Dedifferentiated amniotic fluid mesenchymal stem cell (primary cell): ENCODE results near the gene ZNF311.
"Not testable (repeated sequence)": the region's sequence is repeated elsewhere in the genome, so short reads cannot be mapped to it uniquely, and the experiment has no call there.

Experiments used
- DNase-seq: peaks from one replicate; pipeline ENCODE4 v3.0.0-alpha.2; 2016; ENCODE audit errors: extremely low spot score

The ZNF311 gene

DNA sequence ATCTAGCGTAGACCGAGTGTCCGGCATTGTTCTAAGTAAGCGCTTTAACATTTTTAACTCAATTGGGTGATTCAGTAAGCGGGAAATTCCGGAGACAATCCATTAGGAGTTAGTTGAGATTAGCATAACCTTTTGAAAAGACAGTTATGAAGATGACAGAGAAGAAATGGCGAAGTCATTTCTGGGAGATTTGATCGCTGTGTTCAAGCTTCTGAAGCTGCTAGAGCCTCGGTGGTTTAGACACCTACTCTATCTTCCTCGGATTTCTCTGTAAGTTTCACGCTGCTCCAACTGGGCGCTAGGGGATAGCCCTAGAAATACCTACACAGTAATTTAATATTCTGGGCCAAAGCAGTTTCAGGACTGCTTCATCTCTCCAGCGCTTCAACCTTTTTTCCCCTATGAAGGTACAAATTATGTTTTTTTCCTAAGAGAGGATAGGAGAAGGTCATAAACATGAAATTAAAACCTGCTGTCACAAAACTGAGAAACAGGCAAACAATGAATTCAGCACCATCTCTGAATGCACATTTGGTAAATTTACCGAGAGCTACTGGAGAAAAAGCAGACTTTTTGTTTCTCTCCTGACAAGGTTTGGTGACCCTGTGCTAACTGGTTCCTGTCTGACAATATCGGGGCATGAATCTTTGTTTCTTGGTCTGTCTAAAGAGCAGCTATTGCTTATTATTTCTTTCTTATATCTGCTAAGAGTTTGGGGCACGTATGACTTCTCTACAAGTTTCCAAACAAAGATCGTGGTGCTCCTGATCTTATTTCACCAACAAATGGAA lies 22.4 kb downstream of the ZNF311 start:
- peak; percentile 22 for DNase-seq

- DNase-seq, result peak; percentile 79
These were observed 23.2 kb downstream of the ZNF311 start for GRCh38 chr6:28981833-28982475.

DNA sequence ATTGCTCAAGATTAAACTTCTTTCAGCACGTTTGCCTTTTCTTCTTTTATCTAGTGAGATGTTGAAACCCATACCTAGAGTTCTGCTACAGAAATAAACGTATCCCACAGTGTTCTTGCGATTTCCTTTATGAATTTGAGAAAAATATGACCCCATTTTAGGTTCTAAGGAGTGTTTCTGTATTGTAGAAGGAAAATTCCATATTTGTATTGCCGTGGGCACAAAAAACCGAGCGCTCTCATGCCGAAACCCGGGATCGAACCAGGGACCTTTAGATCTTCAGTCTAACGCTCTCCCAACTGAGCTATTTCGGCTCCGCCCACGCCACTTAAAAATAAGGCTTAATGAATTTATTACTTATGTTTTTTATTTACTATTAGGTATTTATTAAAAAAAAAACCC lies 23.7 kb downstream of the ZNF311 start:
- DNase-seq, result peak; percentile 84

- peak; percentile 80 for DNase-seq
These were observed 24.2 kb downstream of the ZNF311 start for GRCh38 chr6:28980852-28981430.

GRCh38 chr6:28980137-28980851 lies 24.8 kb downstream of the ZNF311 start:
- no peak for DNase-seq

DNA sequence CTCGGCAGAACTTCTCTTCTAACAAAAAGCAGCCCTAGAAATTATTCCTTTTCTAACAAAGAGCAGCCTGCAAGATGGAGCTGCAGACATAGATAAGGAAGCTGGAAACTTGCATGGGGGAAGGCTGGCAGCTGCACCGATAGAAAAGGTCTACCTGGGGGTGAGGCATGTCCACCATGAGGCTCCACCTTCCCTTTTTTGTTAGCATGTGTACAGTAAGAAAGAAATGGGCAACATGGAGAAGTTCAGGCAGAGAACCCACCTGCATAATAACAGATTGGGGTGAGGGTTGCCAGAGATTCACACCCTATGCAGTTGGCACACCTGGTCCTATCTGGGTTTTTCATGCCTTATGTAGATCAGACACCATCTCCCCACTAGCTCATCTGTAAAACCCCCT lies 25.4 kb downstream of the ZNF311 start:
- DNase-seq, result no peak

DNA sequence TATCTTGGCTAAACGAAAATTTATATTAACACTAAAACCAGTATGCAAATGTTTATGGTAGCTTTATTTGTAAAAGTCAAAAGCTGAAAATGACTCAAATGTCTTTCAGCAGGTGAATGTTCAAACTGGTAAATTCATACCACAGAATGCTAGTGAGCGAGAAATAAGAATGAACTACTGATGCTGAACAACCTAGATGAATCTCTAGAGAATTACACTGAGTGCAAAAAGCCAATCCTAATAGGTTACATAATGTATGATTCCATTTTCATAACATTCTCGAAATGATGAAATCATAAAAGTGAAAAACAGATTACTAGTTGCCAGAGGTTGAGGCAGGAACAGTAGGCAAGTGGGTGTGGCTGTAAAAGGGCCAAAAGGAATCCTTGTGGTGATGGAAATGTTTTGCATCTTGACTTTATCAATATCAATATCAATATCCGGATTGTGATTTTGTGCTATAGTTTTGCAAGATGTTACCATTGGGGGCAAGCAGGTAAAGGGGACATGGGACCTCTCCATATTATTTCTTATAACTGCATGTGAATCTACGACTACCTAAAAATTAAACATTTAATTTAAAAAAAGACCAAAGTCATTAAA lies 26.1 kb downstream of the ZNF311 start:
- DNase-seq, result no peak

DNA sequence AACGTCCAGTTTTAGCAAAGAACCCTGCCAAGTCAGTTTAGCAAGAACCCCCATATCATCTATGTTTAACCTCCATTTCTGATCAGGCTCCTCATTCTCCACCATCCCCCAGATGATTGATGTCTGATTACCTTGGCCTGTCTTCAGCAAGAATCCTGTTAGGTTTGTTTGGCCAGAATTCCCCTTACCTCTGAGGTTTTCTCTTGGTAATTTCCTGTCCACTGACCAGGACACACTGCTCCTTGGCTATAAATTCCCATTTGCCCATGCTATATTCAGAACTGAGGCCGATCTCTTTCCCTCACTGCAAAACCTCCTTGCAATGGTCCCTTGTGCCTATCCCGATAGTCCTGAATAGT lies 27.0 kb downstream of the ZNF311 start:
- DNase-seq, result no peak

- DNase-seq, result no peak
These were observed 27.6 kb downstream of the ZNF311 start for GRCh38 chr6:28977341-28978132.

GRCh38 chr6:28976677-28977076 lies 28.4 kb downstream of the ZNF311 start:
- no peak for DNase-seq

DNA sequence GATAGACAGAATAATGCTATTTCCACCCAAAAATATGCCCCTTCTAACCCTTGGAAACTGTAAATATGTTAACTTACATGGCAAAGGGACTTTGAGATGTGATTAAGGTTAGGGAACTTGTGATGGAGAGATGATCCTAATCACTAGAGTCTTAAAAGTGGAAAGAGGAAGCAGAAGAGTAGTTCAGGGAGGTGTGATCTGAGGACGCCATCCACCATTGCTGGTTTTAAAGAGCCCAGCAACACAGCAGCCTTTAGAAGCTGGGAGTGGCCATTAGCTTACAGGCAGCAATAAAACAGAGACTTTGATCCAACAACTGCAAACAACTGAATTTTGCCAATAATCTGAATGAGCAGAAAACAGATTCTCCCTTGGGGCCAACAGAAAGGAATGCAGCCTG lies 30.6 kb downstream of the ZNF311 start:
- no peak for DNase-seq

DNA sequence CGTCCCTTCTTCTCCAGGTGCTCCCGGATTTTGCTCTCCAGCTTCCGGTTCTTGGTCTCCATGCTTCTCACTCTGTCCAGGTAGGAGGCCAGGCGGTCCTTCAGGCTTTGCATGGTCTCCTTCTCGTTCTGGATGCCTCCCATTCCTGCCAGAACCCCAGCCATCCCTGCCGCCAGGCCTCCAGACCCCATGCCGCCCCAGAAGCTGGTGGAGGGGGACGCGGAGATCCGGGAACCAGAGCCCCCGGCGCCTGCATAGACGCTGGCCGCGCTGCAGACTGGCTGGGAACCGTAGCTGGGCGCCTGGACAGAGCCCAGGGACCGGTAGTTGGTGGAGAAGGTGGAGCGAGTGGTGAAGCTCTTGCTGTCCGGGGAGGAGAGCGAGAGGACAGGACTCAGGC lies 35.1 kb downstream of the ZNF311 start:
- not testable (repeated sequence) for DNase-seq

GRCh38 chr6:28969129-28969528 lies 36.0 kb downstream of the ZNF311 start:
- no peak for DNase-seq

- DNase-seq, result no peak
These were observed 36.6 kb downstream of the ZNF311 start for GRCh38 chr6:28968476-28968875.

DNA sequence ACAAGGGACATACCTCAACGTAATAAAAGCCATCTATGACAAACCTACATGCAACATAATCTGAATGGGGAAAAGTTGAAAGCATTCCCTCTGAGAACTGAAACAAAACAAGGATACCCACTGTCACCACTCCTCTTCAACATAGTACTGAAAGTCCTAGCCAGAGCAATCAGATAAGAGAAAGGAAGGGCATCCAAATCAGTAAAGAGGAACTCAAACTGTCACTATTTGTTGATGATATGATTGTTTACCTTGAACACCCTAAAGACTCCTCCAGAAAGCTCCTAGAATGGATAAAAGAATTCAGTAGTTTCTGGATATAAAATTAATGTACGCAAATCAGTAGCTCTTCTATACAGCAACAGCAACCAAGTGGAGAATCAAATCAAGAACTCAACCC lies 39.4 kb downstream of the ZNF311 start:
- no peak for DNase-seq

DNA sequence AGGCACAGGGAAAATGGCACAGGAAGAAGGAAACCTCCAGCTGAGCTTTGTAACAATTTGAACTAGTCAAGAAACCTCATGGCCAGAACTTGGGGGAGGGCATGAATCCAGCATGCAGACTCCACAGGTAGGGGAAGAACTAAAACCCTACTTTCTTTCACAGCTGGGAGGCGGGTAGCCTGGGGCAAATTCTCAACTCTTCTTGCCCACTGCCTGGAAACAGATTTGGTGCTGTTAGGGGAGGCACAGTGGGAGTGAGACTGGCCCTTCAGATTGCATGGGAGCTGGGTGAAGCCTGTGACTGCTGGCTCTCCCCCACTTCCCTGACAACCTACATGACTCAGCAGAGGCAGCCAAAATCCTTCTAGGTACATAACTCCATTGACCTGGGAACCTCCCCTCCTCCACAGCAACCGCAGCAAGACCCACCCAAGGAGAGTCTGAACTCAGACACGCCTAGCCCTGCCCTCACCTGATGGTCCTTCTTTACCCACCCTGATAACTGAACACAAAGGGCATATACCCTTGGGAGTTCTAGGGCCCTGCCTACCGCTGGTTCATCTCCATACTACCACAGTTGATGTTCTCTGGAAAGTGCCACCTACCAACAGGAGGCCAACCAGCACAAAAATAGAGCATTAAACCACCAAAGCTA lies 44.1 kb downstream of the ZNF311 start:
- no peak for DNase-seq

DNA sequence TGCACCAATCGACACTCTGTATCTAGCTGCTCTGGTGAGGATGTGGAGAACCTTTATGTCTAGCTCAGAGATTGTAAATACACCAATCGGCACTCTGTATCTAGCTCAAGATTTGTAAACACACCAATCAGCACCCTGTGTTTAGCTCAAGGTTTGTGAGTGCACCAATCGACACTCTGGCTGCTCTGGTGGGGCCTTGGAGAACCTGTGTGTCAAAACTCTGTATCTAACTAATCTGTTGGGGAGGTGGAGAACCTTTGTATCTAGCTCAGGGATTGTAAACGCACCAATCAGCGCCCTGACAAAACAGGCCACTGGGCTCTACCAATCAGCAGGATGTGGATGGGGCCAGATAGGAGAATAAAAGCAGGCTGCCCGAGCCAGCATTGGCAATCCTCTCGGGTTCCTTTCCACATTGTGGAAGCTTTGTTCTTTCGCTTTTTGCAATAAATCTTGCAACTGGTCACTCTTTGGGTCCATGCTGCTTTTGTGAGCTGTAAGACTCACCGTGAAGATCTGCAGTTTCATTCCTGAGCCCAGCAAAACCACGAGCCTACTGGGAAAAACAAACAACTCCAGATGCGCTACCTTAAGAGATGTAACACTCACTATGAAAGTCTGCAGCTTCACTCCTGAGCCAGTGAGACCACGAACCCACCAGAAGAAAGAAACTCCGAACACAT lies 46.4 kb downstream of the ZNF311 start:
- DNase-seq, result not testable (repeated sequence)

- not testable (repeated sequence) for DNase-seq
These were observed 47.3 kb downstream of the ZNF311 start for GRCh38 chr6:28957795-28958314.

DNA sequence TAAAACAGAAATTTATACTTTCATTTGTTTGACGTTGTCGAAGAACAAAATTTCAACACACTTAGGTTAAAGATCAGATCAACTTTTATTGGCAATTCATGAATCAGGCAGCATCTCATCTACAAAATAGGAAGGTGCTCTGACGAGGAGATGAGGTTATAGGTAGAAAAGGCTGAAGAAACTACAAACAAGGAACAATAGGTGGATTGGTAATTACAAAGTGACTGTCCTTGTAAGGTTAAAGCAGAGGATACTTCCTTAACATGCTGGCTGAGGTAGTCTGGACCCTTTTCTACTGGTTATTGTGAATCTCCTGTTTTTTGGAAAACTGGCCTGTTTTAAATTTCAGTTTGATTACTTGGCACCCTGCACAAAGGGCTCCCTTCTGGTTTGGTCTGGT lies 48.8 kb downstream of the ZNF311 start:
- DNase-seq, result no peak
